ENCODE measurements around the gene HECW1.
A peak's percentile ranks its signal among the peaks of the same experiment; 100 is the strongest.
"Not testable (repeated sequence)": the region's sequence is repeated elsewhere in the genome, so short reads cannot be mapped to it uniquely, and the experiment has no call there.

HECW1 gene

GRCh38 chr7:43588477-43589132 lies 476.2 kb downstream of the HECW1 start:
- peak; percentile 14 to 53 for DNase-seq

- DNase-seq, result peak in 1 of 2 experiments; percentile 53
Observed at GRCh38 chr7:43589133-43589478, 476.7 kb downstream of the HECW1 start.

DNA sequence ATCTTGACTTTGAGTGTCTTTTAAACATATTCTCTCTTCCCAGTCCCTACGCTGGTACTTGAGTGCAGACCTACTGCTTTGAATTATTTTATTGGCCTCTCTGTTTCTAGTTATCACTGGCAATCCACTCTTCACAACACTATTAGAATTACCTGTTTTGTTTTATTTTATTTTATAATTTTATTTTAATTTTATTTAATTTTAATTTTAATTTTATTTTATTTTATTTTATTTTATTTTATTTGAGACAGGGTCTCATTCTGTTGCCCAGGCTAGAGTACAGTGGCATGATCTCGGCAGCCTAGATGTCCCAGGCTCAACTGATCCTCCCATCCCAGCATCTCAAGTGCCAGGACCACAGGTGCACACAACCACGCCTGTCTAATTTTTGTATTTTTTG lies 477.3 kb downstream of the HECW1 start:
- peak in 1 of 2 experiments; percentile 62 for DNase-seq

DNA sequence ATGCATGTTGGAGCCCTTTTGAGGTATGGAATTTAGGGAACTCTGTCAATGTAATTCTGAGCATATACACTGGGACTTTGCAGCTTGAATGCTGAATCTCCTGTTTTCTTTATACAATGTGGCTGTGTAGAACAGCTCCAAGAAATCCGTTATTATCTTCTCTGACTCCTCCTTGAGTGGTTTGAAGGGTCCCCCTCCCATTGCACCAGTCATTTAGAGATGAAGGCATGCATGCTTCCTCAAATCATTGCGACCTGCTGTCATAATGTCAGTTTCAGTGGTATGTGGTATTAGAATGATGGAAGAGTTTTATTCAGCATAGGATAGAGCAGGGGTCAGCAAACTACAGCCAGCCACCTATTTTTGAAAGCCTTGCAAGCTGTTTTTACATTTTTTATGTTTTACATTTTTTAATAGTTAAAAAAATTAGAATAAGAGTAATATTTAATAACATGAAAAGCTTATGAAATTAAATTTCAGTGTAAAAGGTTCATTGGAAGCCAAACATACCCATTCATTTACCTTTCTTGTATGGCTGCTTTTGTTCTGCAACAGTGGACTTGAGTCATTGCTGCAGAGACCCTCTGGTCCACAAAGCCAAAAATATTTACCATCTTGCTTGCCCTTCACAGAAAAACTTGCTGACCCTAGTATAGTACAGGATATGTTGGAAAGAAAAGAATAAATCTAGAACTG lies 478.6 kb downstream of the HECW1 start:
- no peak for DNase-seq

- no peak for DNase-seq
Observed at GRCh38 chr7:43591558-43592180, 479.2 kb downstream of the HECW1 start.

- no peak for DNase-seq
Observed at GRCh38 chr7:43592326-43592725, 479.9 kb downstream of the HECW1 start.

- no peak for DNase-seq
Observed at GRCh38 chr7:43593010-43593409, 480.6 kb downstream of the HECW1 start.

DNA sequence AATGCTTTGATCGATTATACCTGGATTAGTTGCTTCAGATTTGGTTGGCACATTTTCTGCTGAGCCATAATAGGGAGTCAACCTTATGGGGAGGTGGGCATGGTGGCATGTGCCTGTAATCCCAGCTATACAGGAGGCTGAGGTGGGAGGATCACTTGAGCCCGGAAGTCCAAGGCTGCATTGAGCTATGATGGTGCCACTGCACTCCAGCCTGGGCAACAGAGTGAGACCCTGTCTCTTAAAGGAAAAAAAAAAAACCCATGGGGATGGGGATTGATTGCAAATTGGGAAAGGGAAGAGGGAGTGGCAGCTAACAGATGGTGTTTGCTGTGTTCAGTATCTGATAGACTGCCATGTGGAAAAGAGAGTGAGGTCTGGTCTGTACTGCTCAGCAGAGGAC lies 481.6 kb downstream of the HECW1 start:
- no peak for DNase-seq

- DNase-seq, result not testable (repeated sequence)
Observed at GRCh38 chr7:43596426-43596825, 484.0 kb downstream of the HECW1 start.

DNA sequence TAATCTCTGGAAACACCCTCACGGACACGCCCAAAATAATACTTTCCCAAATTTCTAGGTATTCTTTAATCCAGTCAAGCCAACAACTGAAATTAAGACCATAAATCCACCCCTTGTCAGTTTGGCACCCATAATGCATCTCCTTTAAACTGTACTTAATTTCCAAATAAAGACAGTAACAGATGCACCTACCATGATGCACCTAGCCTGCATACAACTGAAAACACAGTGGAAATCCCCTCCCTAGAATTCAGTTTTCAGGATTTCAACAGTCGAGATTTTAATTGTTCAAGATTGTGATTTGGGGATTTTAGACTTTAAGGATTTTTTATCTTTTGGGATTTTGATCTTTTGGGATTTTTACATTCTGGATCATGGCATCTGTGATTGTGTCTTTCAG lies 487.6 kb downstream of the HECW1 start:
- DNase-seq, result no peak

DNA sequence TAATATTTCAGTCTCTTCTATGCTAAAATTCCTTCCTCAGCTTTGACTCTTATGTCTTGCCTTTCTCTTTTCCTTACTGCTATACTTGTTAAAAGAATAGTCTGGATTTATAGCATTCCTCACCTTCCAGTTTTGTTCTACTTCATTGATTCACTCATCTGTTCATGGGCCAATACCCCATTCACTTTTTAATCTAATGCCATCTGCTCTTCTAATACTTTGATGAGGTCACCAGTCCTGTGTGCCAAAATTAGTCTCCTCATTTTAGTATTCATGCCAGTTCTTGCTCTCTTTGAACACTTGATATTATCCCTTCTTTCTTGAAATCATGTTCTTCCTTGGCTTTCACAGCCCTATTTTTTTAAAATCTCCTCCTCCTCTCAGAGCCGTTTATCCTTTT lies 489.8 kb downstream of the HECW1 start:
- no peak for DNase-seq

DNA sequence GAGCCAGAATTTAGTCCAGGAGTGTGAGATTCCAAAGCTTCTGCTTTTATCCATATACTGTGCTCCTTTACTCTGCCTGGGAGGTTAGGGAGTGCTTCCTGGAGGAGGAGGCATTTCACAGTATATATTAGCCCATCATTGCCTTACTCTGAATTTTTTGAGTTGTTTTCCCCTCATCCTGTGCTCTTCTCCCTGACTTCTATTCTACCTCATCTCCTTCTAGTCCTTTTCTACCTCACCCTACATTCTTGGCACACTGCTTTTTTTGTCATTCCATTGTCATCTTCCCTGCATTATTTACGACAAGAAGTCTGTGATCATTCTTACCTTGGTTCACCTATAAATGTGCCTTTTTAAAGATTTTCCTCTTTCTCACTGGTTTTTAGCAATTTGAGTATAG lies 491.8 kb downstream of the HECW1 start:
- DNase-seq, result no peak

DNA sequence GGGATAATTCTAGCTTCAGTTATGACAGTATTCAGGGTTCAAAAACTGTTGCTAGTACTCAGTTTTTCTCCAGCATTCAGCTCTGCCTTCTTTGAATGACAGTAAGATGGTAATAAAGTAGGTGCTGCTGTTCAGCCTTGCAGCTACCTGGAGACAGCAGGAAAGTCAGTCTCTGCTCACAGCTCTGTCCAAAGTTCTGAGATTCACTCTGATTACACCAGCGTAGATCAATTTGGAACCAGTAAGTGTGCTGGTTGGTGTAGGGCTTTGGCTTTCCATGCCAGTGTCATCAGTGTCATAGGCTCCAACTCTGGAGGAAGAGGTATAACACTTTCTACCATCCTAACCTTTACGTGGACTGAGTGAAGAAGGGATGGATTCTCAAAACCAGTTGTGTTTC lies 496.6 kb downstream of the HECW1 start:
- no peak for DNase-seq

- DNase-seq, result no peak
Observed at GRCh38 chr7:43612128-43612527, 499.7 kb downstream of the HECW1 start.

DNA sequence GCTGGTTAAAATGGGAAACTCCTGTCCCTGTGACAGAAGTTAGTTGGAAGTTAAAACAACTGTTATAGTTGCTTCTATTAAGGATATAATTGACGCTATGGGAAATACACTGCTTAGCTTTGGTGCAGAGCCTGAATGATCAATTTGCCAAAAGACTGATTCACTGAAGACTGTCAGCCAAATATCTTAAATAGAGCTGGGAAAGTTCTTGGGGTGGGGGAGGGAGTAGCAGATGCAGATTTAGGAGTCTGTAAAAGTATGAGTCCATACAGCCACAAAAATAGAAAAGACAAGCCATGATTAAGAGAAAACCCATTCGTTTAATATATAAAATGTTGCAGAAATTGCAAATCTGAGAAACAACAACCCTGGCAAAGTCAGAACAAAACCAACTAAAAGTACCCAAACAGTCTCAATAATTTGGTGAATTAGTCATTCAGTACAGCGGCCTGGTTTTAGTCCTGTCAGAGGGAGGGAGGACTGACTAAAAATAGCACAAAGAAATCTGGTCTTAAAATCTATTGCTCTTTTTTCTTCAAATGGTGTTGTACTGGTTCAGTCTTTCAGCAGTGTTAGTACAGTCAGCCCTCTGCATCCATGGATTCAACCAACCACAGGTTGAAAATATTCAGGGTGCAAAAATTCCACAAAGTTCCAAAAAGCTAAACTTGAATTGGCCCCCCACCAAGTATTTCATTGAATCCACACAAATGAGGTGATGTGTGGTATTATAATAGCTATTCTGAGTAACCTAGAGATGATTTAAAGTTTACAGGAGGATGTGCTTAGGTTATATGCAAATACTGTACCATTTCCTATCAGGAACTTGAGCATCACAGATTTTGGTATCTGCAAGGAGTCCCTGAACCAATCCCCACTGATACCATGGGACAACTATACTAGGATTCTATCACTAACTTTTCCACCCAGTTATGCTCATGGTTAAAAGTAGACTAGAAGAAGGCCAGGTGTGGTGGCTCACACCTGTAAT lies 500.4 kb downstream of the HECW1 start:
- DNase-seq, result no peak
